ENCODE measurements around the gene TTC28. TPM values are rescaled to one million over a fixed set of nuclear protein-coding genes. Genes with fewer than 3 reads are reported as not detected.
A peak's percentile ranks its signal among the peaks of the same experiment; 100 is the strongest.

The TTC28 gene
- total and polyA plus RNA-seq, 8 donors: 31.1 to 44.2 (median 41.4) TPM

DNA sequence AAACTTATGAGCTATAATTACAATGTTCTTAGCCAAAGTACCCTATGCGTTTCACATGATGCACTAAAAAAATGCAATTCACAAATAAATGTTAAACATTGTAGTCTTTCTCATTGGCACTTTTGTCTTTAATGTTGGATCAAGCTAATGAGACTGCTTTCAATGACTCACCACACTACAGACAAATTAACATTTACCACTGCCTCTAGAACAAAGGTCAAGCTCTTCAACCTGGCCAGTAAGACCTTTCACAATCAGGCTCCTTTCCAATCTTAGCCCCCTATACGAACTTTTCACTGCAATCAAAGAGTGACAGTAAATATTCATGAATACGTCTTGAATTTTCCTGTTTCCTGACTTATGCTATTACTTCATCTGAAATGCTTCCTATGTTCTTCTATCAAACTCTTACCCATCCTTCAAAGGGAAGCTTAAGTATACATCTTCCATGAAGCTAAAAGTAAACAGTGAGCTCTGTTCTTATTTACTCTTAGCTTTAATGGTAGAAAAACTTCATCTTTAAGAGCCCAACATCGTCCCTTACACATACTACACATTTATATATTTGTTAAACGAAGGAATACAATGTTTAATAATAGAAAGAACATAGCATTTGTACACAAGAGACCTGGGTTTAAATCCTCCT, 433.9 kb downstream of the TTC28 start:
- no peaks in the 10 kb centered on the region for H3K27me3 ChIP-seq
- peak; percentile 61 for ATAC-seq

DNA sequence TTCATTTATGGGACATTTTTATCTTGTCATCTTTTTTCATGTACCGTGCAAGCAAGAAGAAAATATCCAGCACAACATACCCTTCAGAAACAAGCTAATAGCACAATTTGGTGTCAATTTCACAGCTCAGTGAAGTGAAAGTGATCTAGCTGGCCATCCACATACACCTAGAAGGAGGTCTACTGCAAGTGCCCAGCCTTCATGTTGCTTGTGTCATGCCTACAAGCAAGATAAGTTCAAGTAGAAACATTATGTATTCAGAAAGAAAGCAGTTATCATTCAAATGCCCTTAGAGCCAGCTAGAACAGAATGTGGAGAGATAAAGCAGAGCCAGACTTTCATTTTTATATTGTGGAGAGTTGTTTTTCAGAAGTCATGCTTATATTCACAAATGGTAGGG, 434.9 kb downstream of the TTC28 start:
- H3K27ac ChIP-seq: no peak overlapping the region
- no peak for ATAC-seq
- intact Hi-C loops (cut with DNase I): no loop called here

More for the DNA sequence above, 433.9 kb downstream of the TTC28 start:
- intact Hi-C loops (cut with DNase I): no loop called here
- no peaks in the 10 kb centered on the region for H3K9me3 ChIP-seq
- no peak overlapping the region for H3K27ac ChIP-seq
- H3K36me3 ChIP-seq: no peaks in the 10 kb centered on the region
- TF ChIP-seq, protein P1, sequence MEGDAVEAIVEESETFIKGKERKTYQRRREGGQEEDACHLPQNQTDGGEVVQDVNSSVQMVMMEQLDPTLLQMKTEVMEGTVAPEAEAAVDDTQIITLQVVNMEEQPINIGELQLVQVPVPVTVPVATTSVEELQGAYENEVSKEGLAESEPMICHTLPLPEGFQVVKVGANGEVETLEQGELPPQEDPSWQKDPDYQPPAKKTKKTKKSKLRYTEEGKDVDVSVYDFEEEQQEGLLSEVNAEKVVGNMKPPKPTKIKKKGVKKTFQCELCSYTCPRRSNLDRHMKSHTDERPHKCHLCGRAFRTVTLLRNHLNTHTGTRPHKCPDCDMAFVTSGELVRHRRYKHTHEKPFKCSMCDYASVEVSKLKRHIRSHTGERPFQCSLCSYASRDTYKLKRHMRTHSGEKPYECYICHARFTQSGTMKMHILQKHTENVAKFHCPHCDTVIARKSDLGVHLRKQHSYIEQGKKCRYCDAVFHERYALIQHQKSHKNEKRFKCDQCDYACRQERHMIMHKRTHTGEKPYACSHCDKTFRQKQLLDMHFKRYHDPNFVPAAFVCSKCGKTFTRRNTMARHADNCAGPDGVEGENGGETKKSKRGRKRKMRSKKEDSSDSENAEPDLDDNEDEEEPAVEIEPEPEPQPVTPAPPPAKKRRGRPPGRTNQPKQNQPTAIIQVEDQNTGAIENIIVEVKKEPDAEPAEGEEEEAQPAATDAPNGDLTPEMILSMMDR (IDR thresholded peaks at IDR 0.05): no peak
- H3K4me3 ChIP-seq: no peak overlapping the region
- DNase-seq: no peak
- H3K4me1 ChIP-seq: peaks cover 0 to 5% of the 10 kb centered on the region in 2 donors

DNA sequence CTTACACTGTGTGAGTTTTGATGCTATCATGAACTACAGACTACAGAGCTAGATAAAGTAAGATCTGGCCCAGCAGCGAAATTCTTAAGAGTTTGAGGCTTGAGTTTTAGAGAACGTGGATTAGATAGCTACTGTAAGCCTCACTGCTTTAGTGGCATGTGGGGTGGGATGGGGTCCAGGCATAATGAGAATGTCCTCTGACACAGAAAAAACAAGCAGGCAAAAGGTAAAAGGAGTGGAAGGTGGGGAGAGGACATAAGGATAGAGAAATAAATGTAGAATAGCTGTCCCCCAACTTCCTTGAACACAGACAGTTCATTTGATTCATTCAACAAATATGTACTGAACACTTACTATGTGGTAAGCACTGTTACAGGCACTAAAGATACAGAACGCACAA, 436.1 kb downstream of the TTC28 start:
- Histone ChIP-seq H3K27ac (no peak overlapping the region), H3K4me3 (no peak overlapping the region), H3K27me3 (no peaks in the 10 kb centered on the region), H3K36me3 (no peaks in the 10 kb centered on the region), H3K9me3 (no peaks in the 10 kb centered on the region), H3K4me1 (peaks cover 0 to 5% of the 10 kb centered on the region in 2 donors)
- intact Hi-C loops (cut with DNase I): no loop called here
- DNase-seq: no peak
- ATAC-seq: peak; percentile 55
- TF ChIP-seq, protein P1 (IDR thresholded peaks at IDR 0.05): no peak

More for the DNA sequence above, 434.9 kb downstream of the TTC28 start:
- Histone ChIP-seq H3K4me3 (no peak overlapping the region), H3K27me3 (no peaks in the 10 kb centered on the region), H3K36me3 (no peaks in the 10 kb centered on the region), H3K9me3 (no peaks in the 10 kb centered on the region), H3K4me1 (peaks cover 0 to 5% of the 10 kb centered on the region in 2 donors)
- no peak for DNase-seq
- TF ChIP-seq, protein P1 (IDR thresholded peaks at IDR 0.05): no peak

DNA sequence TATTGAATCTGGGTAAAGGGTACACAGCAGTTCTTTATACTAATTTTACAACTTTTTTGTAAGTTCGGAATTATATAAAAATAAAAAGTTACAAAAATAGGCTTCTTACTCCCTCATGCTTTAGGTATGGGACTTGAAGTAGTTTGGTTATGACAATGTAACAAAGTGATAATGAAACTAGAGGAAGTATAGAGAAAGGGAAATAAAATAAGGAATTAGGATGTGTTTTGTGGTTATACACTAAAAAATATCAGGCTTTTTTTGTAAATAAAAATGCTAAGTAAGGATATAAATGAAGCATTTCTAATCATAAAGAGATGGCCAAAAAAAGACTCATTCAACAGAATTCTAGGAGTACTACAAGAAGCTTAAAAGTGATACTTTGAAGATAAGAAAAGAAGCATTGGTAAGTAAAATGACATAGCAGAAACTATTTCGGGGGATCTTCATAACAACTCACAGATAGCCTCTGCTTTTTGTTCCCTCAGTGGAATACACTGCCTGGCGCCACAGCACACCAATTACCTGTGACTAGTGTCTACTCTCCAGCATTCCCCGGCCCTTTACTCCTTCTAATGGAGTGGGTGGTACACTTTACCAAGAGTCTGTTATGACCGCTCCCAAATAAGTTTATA, 437.9 kb downstream of the TTC28 start:
- no peak for ATAC-seq
- Histone ChIP-seq H3K27ac (no peak overlapping the region), H3K9me3 (no peaks in the 10 kb centered on the region), H3K36me3 (no peaks in the 10 kb centered on the region), H3K4me3 (no peak overlapping the region), H3K27me3 (no peaks in the 10 kb centered on the region), H3K4me1 (peaks cover 0 to 5% of the 10 kb centered on the region in 2 donors)
- intact Hi-C loops (cut with DNase I): no loop called here
- TF ChIP-seq, protein P1 (IDR thresholded peaks at IDR 0.05): no peak
- DNase-seq: no peak

DNA sequence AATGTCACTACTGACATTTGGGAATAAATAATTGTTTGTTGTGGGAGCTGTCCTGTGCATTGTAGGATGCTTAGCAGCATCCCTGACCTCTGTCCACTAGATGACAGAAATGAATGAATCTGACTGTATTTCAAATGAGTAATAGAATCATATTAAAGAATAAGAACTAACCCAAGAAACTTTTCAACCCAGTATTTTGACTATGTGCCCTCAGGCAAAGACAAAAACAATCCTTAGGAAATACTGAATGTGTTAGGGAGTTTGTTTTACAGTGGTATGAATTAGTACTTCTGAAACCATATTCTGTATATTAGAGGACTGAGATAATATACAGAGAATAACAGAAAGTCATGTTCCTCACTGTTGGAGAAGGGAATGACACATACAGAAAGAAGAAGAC, 439.7 kb downstream of the TTC28 start:
- no peaks in the 10 kb centered on the region for H3K27me3 ChIP-seq
- H3K4me3 ChIP-seq: no peak overlapping the region
- H3K9me3 ChIP-seq: no peaks in the 10 kb centered on the region
- DNase-seq (no peak), ATAC-seq (no peak)
- H3K36me3 ChIP-seq: no peaks in the 10 kb centered on the region
- H3K4me1 ChIP-seq: peaks cover 0 to under 1% of the 10 kb centered on the region in 2 donors
- TF ChIP-seq, protein P1 (IDR thresholded peaks at IDR 0.05): no peak
- H3K27ac ChIP-seq: no peak overlapping the region
- intact Hi-C loops (cut with DNase I): no loop called here

All from left lung (tissue), 10 donors.